HG03108 (cell line): ENCODE results near the gene NTRK1.

Experiments used
- ATAC-seq: cut with Tn5 transposase; IDR thresholded peaks from one replicate; pipeline ENCODE4 v1.9.1; 2021; ENCODE audit warnings: moderate library complexity; ENCODE audit not compliant: unreplicated experiment

NTRK1 gene

DNA sequence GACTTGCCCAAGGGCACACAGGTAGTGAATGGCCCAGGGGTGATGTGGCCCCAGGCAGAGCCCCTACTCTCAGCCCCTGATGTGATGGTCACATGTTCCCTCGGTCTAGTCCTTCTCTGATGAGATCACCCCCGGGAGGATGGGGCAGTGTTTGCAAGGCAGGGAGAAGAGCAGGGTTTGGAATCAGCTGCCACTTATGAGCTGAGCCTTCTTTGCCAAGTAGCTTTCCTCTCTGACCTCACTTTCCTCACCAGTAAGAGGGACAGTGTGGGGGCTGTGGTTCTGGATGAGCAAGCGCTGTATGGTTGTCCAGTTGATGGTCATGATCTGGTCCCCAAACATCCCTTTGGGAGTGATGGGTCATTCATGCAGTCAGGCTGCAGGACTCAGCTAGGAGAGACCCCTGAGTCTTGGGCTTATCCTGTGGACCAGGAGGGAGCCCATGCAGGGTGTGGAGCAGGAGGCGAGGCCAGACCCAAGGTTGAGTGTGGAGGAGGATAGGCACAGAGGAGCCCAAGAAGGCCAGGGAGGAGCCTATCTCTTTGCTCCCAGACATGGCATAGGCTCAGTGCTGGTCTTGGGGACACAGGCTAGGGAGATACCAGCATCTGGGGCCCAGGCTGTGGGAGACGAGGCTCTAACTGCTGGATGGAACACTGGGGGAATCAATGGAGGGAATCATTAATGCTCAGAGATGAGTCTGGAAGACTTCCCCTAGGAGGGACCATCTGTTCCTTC is 16.9 kb downstream of the NTRK1 start:
- no peak for ATAC-seq

GRCh38 chr1:156879876-156880275 is 19.2 kb downstream of the NTRK1 start:
- ATAC-seq, result no peak

DNA sequence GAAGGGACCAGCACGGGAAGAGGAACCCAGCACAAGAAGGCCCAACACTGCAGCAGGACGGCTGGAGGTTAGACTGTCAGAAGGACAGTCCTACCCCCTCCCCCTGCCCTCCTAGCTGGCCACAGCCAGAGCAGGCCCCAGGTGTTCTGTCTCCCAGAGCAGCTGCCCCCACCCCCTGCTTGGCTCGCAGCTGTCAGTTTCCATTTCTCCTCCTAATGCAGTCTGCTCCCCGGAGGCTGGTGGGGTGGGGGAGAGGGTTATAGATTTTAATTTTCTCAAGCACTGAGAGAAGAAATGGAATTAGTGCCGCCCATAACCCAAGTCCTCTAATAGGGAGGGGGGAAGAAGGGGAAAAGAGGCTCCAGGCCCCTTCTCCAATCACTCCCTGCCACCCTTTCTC is 19.8 kb downstream of the NTRK1 start:
- no peak for ATAC-seq

DNA sequence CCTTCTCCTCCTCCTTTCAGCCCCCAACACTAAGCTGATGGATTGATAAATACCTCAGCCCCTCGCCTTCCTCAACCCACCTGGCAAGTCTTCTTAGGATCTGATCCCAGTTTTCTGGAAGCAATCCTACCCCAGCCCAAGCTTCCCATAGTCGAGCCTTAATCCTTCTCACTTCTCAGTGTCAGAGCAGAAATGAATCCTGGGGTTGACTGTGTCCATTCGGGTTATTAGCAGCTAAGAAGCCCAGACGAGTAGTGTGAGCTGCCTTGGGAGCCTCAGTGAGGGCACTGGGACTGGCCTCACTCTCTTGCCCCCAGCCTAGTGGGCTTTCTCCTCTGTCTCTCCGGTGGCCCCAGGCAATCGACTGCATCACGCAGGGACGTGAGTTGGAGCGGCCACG is 20.4 kb downstream of the NTRK1 start:
- ATAC-seq, result no peak

DNA sequence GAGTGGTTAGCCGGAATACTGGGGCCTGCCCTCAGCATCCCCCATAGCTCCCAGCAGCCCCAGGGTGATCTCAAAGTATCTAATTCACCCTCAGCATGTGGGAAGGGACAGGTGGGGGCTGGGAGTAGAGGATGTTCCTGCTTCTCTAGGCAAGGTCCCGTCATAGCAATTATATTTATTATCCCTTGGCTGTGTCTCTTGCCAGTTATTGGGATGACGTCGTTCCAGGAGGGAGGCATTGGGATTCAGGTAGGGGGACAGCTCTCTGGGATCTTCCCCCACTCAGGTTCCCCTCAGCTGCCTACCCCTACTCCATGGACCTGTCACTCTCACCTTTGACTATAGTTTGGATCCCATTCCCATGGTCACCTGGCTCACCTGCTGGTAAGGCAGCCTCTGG is 21.0 kb downstream of the NTRK1 start:
- no peak for ATAC-seq

- ATAC-seq, result no peak
These were observed 21.9 kb downstream of the NTRK1 start for GRCh38 chr1:156882543-156882942.

- no peak for ATAC-seq
These were observed 23.3 kb downstream of the NTRK1 start for GRCh38 chr1:156883919-156884318.

GRCh38 chr1:156884560-156885184 is 24.0 kb downstream of the NTRK1 start:
- ATAC-seq, result no peak

- ATAC-seq, result no peak
These were observed 24.6 kb downstream of the NTRK1 start for GRCh38 chr1:156885314-156885713.

DNA sequence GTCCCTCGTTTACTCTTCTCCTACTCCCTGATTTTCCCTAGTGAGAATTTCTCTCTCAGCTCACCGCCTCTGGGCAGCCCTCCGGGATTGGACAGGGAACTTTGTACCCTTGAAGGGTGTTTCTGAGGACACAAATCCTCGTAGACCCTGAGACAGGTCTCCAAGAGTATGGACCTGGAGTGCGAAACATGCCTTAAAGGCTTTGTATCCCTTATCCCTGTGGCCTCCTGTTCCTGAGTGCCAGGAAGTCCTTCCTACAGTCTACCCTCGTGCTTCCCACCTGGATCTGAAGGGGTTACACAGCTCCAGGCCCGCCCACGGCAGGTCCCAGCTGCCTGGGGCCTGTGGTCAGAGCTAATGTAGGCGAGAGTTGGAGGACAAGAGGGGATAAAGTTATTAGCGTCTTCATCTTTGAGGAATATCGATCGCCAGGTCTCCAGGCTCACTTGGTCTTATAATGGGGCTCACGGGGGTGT is 25.3 kb downstream of the NTRK1 start:
- no peak for ATAC-seq

DNA sequence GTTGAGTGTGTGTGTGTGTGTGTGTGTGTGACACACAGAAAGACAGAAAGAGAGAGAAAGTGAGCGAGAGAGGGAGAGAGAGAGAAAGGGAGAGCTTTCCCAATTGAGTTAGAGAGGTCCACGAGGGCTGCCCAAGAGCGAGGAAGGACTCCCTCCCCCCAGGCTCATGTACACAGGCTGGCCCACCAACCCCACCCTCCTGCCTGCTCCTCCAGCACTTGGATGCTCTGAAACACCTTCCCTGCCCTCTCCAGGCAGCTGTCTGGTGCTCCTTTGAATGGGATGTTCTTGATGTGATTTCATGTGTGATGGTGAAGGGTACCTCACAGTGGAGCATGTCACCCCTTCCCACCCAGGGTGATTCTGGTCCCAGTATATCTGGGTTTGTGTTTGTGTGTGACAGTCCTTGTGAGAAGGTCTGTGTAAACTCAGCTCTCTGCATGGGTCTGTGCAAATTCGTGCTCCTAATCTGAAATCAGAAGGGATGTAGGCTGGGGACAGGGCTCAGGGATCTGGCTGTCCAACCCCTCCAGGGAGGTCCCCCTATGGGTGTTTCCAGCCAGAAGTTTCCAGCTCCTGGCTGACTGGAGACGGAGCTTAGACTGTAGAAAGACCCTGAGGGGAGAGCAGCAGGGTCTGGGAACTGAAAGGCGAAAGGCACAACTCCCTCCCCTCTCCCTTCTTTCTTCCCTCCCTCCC is 26.1 kb downstream of the NTRK1 start:
- ATAC-seq, result no peak

DNA sequence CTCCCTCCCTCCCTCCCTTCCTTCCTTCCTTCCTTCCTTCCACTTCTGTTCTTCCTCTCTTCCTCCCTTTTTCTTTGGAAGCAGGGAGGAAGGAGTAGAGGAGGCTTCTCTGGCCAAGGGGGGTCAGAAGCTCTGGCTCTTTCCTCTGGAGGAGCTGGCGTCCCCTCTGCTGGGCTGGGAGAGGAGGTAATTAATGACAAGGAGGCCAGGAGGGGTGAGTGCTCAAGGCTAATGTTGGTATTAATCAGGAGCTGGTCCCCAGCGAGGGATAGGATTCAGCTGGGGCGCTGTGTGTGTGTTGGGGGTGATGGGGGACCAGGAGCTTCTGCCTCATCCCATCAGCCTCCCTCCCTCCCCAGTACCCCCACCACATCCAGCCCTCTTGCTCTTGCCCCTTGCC is 26.7 kb downstream of the NTRK1 start:
- ATAC-seq, result no peak

DNA sequence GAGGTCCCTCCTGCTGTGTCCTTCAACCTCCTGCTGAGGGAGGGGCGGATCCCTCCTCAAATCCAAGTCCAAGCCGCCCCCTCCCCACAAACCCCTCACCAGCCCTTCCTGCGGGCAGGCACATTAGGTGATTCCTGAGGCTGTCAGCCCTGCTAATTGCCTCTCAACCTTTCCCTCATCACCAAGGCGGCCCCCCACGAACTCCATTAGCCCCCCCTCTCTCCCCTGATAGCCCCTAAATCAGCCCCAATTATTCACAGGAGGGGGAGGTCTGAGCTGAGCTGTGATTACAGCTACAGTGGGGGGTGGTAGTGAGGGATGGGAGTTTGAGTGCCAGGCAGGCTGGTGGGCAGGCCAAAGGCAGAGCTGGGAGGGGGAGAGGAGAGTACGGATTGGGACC is 27.1 kb downstream of the NTRK1 start:
- no peak for ATAC-seq

DNA sequence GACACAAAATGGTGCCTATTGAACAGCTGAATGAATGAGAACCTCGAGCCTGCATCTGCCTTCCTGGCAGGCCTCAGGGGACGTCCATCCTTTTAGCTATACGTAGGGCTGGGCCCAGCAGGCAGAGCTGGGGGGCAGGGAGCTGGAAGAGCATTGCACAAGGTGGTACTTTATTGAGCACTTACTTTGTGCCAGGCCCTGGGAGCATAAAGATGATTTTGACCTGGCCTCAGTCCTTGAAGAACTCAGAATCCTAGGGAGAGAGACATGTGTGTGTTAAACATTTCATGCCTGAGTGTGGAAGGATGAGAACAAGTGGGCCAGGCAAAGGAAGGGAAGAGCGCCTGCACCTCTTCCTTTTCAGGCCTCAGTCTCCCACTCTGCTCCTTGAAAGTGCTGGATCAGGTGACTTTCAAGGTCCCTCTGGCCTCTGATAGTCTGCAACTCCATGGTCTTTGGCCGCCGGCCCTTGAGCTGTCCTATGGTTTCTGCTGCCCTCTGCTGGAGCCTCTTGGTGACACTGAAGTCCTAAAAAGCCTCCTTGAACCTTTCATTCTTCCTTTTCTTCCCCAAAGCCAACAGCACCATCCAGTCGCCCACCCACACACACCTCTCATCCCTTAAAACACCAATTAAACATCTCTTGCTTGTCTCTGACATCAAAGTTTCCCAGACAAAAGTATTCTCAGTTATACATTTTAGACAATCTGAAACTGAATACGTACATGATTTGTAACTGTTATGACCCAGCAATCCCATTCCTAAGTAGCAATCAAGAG is 29.3 kb downstream of the NTRK1 start:
- peak; percentile 57 for ATAC-seq

GRCh38 chr1:156892190-156893047 is 31.8 kb downstream of the NTRK1 start:
- no peak for ATAC-seq

- no peak for ATAC-seq
These were observed 32.6 kb downstream of the NTRK1 start, which contains the start of gene PEAR1 for GRCh38 chr1:156893048-156893953. TSS of gene PEAR1 (plus strand) at chr1:156893718. CDS start at chr1:156903927, 10,209 bp downstream.

GRCh38 chr1:156894001-156894400 is 33.3 kb downstream of the NTRK1 start:
- ATAC-seq, result no peak

GRCh38 chr1:156894711-156895454 is 34.2 kb downstream of the NTRK1 start:
- no peak for ATAC-seq

GRCh38 chr1:156895455-156895812 is 34.8 kb downstream of the NTRK1 start:
- ATAC-seq, result no peak
